ENCODE measurements around the gene PCSK1.
A peak's percentile ranks its signal among the peaks of the same experiment; 100 is the strongest.
"Not testable (repeated sequence)": the region's sequence is repeated elsewhere in the genome, so short reads cannot be mapped to it uniquely, and the experiment has no call there.

The PCSK1 gene

DNA sequence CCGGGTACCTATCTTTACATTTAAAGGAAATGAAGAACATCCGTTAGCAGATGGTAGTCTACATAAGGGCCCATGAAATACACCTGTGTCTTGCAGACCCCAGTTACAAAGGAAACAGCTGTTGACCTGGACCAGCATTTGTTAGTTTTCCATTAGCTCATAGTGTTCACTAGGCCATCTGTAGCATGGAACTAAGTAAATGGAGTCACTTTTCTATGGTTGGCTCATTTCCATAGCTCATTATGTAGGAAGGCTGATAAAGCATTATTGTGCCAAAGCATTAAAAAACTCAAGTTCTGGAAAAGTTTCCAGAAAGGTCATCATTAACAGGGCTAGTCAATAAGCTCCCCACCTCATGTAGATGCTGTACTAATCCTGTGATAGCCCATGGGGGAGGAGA, 62.1 kb downstream of the PCSK1 start:
- no peak for DNase-seq

DNA sequence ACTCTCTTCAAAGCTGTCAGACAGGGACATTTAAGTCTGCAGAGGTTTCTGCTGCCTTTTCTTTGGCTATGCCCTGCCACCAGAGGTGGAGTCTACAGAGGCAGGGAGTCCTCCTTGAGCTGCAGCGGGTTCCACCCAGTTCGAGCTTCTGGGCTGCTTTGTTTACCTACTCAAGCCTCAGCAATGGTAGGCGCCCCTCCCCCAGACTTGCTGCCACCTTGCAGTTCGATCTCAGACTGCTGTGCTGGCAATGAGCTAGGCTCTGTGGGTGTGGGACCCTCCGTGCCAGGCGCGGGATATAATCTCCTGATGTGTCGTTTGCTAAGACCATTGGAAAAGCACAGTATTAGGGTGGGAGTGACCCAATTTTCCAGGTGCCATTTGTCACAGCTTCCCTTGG, 65.7 kb downstream of the PCSK1 start:
- DNase-seq: not testable (repeated sequence)

- DNase-seq: no peak
These were observed 78.8 kb downstream of the PCSK1 start for GRCh38 chr5:96354237-96354636.

DNA sequence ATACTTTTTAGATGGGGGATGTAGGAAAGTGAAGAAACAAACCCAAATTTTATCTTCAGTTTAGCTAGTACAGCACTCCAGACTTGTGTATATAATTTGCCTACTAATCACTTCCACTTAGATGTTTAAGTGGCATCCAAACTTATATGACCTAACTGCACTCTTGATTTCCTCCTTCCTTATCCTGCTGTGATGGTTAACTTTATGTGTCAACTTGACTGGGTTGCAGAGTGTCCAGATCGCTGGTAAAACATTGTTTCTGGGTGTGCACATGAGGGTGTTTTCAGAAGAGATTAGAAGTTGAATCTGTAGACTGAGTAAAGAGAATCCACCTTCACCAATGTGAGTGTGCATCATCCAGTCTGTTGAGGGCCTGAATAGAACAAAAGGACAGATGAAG, 79.8 kb downstream of the PCSK1 start:
- no peak for DNase-seq

GRCh38 chr5:96350678-96351077, 82.4 kb downstream of the PCSK1 start:
- no peak for DNase-seq

- no peak for DNase-seq
These were observed 84.5 kb downstream of the PCSK1 start for GRCh38 chr5:96348536-96348935.

DNA sequence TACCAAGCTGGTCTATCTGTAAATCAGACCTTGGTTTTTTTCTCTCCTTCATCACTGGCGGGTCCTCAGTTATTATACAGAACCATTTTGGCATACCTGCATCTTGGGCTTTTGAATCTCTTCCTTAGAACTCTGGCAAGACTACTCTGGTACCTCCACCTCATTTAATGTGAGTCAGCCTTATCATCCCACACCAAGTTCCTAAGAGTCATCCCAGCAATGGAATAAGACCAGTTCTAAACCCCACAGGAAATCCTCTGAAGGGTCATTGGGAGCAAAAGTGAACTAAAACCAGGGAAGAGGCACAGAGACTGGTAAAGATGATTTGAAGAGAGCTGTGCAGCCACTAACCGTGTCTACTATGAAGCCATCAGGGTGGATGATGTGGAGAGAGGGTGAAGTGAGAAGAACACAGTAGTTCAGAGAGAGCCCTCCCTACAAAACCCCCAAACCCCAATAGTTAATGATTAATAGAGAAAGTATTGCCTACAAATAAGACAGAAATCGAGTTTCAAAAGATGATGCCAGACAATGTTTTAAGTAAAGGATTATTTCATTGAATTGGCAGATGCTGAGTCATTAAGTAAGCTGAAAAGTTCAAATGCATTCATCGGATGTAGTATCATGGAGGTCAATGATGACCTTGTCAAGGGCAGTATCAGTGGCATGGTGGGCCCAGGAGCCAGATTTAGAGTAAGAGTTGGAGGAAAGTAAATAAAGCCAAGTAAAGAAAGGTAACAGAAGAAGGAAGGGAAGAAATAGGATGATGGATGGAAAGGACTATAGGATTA, 85.4 kb downstream of the PCSK1 start:
- no peak for DNase-seq

DNA sequence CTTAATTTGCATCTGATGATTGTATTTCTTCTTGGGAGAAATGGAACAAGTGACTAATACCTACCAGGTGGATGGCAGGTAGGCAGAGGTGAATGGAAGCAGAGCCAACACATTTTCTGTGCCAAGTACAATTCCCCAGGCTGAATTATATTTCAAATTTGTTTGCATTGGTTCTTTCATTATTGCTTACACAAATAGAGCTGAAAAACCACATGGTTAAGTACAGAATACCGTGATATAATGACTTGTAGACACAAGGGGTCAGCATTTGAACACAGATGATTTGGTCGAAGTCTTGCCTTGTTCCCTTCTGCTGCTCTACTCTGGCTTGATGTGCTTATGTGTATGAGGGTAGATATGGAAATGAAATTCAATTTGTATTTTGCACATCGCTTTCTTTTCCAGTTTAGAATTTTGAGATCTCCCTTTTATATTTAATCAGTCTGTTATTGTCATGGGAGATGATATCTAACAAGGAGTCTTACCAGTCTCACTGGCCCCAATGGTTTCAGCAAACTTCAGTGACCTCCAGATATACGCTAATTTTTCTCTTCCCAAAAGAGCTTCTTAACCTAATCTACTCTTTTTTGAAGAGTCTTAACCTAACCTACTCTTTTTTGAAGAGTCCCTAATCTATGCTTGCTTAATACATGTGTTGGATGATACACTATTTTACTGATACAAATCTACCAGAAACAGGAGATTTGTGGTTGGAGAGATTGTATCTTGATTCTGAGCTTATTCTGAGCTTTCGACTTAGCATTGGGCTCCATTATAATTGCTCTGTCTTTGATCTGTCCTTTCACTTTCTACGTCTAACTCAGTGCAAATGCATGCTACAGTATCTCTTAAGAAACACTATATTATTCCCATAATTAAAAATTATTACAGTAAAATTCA, 88.1 kb downstream of the PCSK1 start:
- peak in 3 of 5 donors; percentile 20 to 66 (median 32) for DNase-seq

- DNase-seq: no peak
These were observed 90.0 kb downstream of the PCSK1 start for GRCh38 chr5:96343094-96343493.

DNA sequence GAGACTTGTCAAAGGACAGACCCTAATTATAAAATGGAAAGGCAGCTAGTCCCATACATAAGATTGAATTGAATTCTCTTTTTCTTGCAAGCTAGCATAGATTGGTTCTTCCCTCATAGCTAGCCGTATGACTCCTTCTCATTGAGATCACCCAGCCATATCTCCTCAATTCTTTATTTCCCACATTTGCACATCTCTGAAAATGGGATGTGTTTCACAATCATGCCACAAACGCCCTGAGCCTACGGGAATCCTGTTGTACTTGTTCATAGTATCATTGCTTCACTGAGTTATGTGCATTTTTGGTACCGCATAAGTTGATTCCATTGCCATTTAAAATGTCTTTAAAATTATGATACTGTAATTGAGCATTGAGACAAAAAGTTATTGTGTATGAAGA, 90.5 kb downstream of the PCSK1 start:
- no peak for DNase-seq
